Stimulated activated CD4-positive, alpha-beta T cell treated with anti-CD3 and anti-CD28 coated beads, TNF-alpha, amount 100 ng/mL, for 24 hours (primary cell): ENCODE measurements around the gene TMEM37.

ENCODE experiments used
- DNase-seq, 3 experiments: peaks; one replicate each; pipeline ENCODE4 v3.0.0-alpha.2; 2020; ENCODE audit warnings: low read depth in 3 of 3

TMEM37 gene

GRCh38 chr2:119433636-119434327 is 2.1 kb downstream of the TMEM37 start:
- DNase-seq: no peak

GRCh38 chr2:119434664-119435063 is 3.0 kb downstream of the TMEM37 start:
- no peak for DNase-seq

GRCh38 chr2:119435081-119435952 is 3.7 kb downstream of the TMEM37 start:
- no peak for DNase-seq

- no peak for DNase-seq
Measured at GRCh38 chr2:119435953-119436297, 4.3 kb downstream of the TMEM37 start.

- no peak for DNase-seq
Measured at GRCh38 chr2:119436993-119437772, 5.5 kb downstream of the TMEM37 start.

GRCh38 chr2:119438128-119438656 is 6.5 kb downstream of the TMEM37 start:
- DNase-seq: no peak

GRCh38 chr2:119438726-119439284 is 7.2 kb downstream of the TMEM37 start:
- DNase-seq: no peak

- no peak for DNase-seq
Measured at GRCh38 chr2:119439574-119440500, 8.2 kb downstream of the TMEM37 start.

GRCh38 chr2:119440501-119440870 is 8.8 kb downstream of the TMEM37 start:
- no peak for DNase-seq

GRCh38 chr2:119440873-119441272 is 9.2 kb downstream of the TMEM37 start:
- DNase-seq: no peak

GRCh38 chr2:119441376-119442225 is 9.9 kb downstream of the TMEM37 start:
- DNase-seq: no peak

GRCh38 chr2:119442226-119442619 is 10.6 kb downstream of the TMEM37 start:
- no peak for DNase-seq

GRCh38 chr2:119442850-119443249 is 11.2 kb downstream of the TMEM37 start:
- no peak for DNase-seq

- DNase-seq: no peak
Measured at GRCh38 chr2:119446037-119446436, 14.4 kb downstream of the TMEM37 start.

GRCh38 chr2:119448427-119449141 is 16.9 kb downstream of the TMEM37 start:
- DNase-seq: no peak

GRCh38 chr2:119449521-119449920 is 17.9 kb downstream of the TMEM37 start:
- DNase-seq: no peak

- DNase-seq: no peak
Measured at GRCh38 chr2:119451336-119452050, 19.8 kb downstream of the TMEM37 start.

- DNase-seq: no peak
Measured at GRCh38 chr2:119453972-119454593, 22.4 kb downstream of the TMEM37 start.
